WTC11 (cell line): Measurements from ENCODE around the gene HEXD. TPM values are rescaled to one million over a fixed set of nuclear protein-coding genes. Genes with fewer than 3 reads are reported as not detected.

Source experiments
- ATAC-seq: fragments of 200-7000 bp; cut with Tn5 transposase; 2 replicates; pipeline ENCODE4 v1.10.0; 2021; ENCODE audit warnings: mild to moderate bottlenecking, moderate library complexity
- CTCF ChIA-PET: fragments of 300-600 bp; sonication (Branson Sonifier 250); formaldehyde crosslinking; loops from one replicate; lab custom pipeline; 2021; ENCODE audit warnings: antibody characterized with exemption; lab: Charles Lee
- POLR2A ChIA-PET: fragments of 350-600 bp; sonication (Branson Sonifier 250); formaldehyde crosslinking; loops from one replicate; lab custom pipeline; 2021; ENCODE audit warnings: antibody characterized with exemption; lab: Charles Lee
- DNase-seq: peaks from one replicate; pipeline ENCODE4 v3.0.0; 2021; ENCODE audit warnings: low spot score
- H3K27ac Mint-ChIP-seq: 2 replicates; pipeline ENCODE4 v1.8.0; 2021; ENCODE audit warnings: mixed read lengths
- H3K27me3 Mint-ChIP-seq: 2 replicates; pipeline ENCODE4 v1.8.0; 2021; ENCODE audit warnings: low read depth, mild to moderate bottlenecking, moderate library complexity, mixed read lengths
- H3K36me3 Mint-ChIP-seq: 2 replicates; pipeline ENCODE4 v1.8.0; 2021; ENCODE audit warnings: mixed read lengths
- H3K4me1 Mint-ChIP-seq: 2 replicates; pipeline ENCODE4 v1.8.0; 2022; ENCODE audit warnings: mixed read lengths
- H3K4me3 Mint-ChIP-seq: 2 replicates; pipeline ENCODE4 v1.8.0; 2021; ENCODE audit warnings: mild to moderate bottlenecking, moderate library complexity, mixed read lengths
- H3K9me3 Mint-ChIP-seq: 2 replicates; pipeline ENCODE4 v1.8.0; 2021; ENCODE audit warnings: mixed read lengths
- ATF6 ChIP-seq: sonication (generic); formaldehyde crosslinking; IDR thresholded peaks from 2 replicates; pipeline ENCODE4 v1.8.1; 2023; ENCODE audit warnings: mild to moderate bottlenecking, missing genetic modification reagents
- SMAD4 ChIP-seq: sonication (generic); formaldehyde crosslinking; IDR thresholded peaks from 2 replicates; pipeline ENCODE4 v1.8.0; 2022; ENCODE audit warnings: mild to moderate bottlenecking, missing genetic modification reagents
- total RNA-seq: library from RNA; stranded (reverse); gene quantifications from 3 replicates; pipeline ENCODE4 v1.2.3, GENCODE V29; 2021
- TF ChIP-seq, protein P1 (sequence below): sonication (generic); formaldehyde crosslinking; IDR thresholded peaks from 2 replicates; pipeline ENCODE4 v1.8.0; 2022; ENCODE audit warnings: mild to moderate bottlenecking, missing genetic modification reagents
- TF ChIP-seq, protein P2 (sequence below): sonication (generic); formaldehyde crosslinking; IDR thresholded peaks from 2 replicates; pipeline ENCODE4 v1.8.1; 2022; ENCODE audit warnings: missing genetic modification reagents, borderline replicate concordance
- TF ChIP-seq, protein P3 (sequence below): sonication (generic); formaldehyde crosslinking; IDR thresholded peaks from 2 replicates; pipeline ENCODE4 v1.8.0; 2022; ENCODE audit warnings: mild to moderate bottlenecking, missing genetic modification reagents

The HEXD gene
- total RNA-seq, 1 experiment from 2014 or later, result 36.0 TPM

- no peak for TF ChIP-seq ATF6
Measured at GRCh38 chr17:82491196-82491530, 73.0 kb downstream of the HEXD start (continued).

DNA sequence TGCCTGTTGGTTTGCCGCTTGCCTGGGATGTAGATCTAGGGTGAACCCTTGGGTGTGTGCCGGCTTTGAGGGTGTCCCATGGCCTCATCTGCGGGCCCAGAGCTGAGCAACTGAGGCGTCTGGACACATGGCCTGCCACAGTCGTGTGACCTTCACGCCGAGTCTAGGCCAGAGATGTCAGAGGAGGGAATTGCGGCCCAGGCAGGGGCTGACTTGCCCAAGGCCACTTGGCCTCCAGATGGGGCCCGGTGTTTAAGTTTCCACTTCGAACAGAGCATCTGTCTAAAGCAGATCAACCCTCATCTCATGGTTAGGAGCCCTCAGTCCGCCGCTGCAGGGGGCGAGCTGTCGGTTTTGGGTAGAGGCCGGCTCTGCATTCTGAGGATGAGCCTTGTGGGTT is 73.4 kb downstream of the HEXD start:
- Mint-ChIP-seq H3K36me3 (peaks cover 13% of the 10 kb centered on the region), H3K4me1 (peaks cover 15% of the 10 kb centered on the region), H3K4me3 (no peak overlapping the region), H3K27ac (peak overlapping the region; percentile 68; the same call in 1 of the 2 replicates), H3K9me3 (no peaks in the 10 kb centered on the region), H3K27me3 (peaks cover 13% of the 10 kb centered on the region)
- ATAC-seq (no peak), DNase-seq (no peak)
- POLR2A ChIA-PET, result no interaction called here
- CTCF ChIA-PET, result interaction anchor here (0.6 kb wide), 1 partner anchor 60 kb away, joined by 3 read pairs; no protein-coding TSS in a partner anchor
- TF ChIP-seq SMAD4 (CRISPR knock-in tag), result no peak
- TF ChIP-seq, protein P1, sequence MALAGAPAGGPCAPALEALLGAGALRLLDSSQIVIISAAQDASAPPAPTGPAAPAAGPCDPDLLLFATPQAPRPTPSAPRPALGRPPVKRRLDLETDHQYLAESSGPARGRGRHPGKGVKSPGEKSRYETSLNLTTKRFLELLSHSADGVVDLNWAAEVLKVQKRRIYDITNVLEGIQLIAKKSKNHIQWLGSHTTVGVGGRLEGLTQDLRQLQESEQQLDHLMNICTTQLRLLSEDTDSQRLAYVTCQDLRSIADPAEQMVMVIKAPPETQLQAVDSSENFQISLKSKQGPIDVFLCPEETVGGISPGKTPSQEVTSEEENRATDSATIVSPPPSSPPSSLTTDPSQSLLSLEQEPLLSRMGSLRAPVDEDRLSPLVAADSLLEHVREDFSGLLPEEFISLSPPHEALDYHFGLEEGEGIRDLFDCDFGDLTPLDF (CRISPR knock-in tag), result no peak
- TF ChIP-seq, protein P2, sequence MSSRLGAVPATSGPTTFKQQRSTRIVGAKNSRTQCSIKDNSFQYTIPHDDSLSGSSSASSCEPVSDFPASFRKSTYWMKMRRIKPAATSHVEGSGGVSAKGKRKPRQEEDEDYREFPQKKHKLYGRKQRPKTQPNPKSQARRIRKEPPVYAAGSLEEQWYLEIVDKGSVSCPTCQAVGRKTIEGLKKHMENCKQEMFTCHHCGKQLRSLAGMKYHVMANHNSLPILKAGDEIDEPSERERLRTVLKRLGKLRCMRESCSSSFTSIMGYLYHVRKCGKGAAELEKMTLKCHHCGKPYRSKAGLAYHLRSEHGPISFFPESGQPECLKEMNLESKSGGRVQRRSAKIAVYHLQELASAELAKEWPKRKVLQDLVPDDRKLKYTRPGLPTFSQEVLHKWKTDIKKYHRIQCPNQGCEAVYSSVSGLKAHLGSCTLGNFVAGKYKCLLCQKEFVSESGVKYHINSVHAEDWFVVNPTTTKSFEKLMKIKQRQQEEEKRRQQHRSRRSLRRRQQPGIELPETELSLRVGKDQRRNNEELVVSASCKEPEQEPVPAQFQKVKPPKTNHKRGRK, result no peak
- TF ChIP-seq, protein P3, sequence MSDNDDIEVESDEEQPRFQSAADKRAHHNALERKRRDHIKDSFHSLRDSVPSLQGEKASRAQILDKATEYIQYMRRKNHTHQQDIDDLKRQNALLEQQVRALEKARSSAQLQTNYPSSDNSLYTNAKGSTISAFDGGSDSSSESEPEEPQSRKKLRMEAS (CRISPR knock-in tag), result no peak

Other genes starting within 250 kb of the HEXD start
- 15.1 to 20.0 TPM (median 16.9 TPM) in 3 replicates for gene CCDC57, start 205.5 kb upstream of the HEXD start, total RNA-seq
- 28.7 to 65.3 TPM (median 58.5 TPM) in 3 replicates for gene SLC16A3, start 189.3 kb upstream of the HEXD start, total RNA-seq
- 101 to 111 TPM (median 107 TPM) in 3 replicates for gene CSNK1D, start 144.6 kb upstream of the HEXD start, total RNA-seq
- 0.74 to 1.3 TPM (median 0.92 TPM) in 3 replicates for gene CD7, start 100.7 kb upstream of the HEXD start, total RNA-seq
- 0.14 to 0.57 TPM (median 0.22 TPM) in 3 replicates for gene SECTM1, start 84.6 kb upstream of the HEXD start, total RNA-seq
- gene TEX19, start 59.1 kb upstream of the HEXD start, total RNA-seq, result 0.89 to 1.4 TPM (median 1.4 TPM) in 3 replicates
- gene UTS2R, start 46.6 kb upstream of the HEXD start, total RNA-seq, result 0.46 to 0.76 TPM (median 0.53 TPM) in 3 replicates
- 20.4 to 24.0 TPM (median 22.5 TPM) in 3 replicates for gene OGFOD3, start 239 bp downstream of the HEXD start, total RNA-seq
- gene CYBC1, start 32.4 kb downstream of the HEXD start, total RNA-seq, result 61.5 to 71.7 TPM (median 65.5 TPM) in 3 replicates
- gene NARF, start 40.4 kb downstream of the HEXD start, total RNA-seq, result 96.7 to 125 TPM (median 117 TPM) in 3 replicates
- gene FOXK2, start 101.4 kb downstream of the HEXD start, total RNA-seq, result 57.7 to 65.7 TPM (median 62.7 TPM) in 3 replicates
- 87.1 to 96.5 TPM (median 89.1 TPM) in 3 replicates for gene WDR45B, start 230.1 kb downstream of the HEXD start, total RNA-seq